ENCODE data around the gene TAF9.
A peak's percentile ranks its signal among the peaks of the same experiment; 100 is the strongest.

Gene TAF9

DNA sequence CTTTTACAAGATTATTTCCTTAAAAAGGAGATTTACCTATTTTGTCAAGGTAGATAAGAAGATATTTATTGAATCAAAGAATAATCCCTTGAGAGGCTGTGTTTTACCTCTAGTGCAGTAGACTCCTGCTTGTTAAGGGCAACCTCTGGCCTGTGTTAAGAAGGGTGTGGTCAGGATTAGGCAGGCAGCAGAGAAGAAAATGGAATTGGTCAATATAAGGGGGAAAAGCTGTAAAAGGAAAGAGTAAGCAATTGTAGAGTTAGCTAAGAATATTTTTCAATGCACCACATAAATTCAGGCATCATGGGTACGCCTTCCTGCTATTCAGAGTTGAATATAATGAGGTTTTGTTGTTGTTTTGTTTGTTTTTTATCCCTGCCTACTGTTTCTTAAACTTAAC lies 43.0 kb downstream of the TAF9 start:
- Mint-ChIP-seq H3K27ac (peak overlapping the region; percentile 73), H3K27me3 (no peaks in the 10 kb centered on the region), H3K4me3 (no peak overlapping the region), H3K4me1 (peaks cover 2% of the 10 kb centered on the region), H3K9me3 (no peaks in the 10 kb centered on the region), H3K36me3 (peaks cover 2% of the 10 kb centered on the region)
- DNase-seq (ENCODE audit: low spot score in 2 of 2) (no peak), ATAC-seq (ENCODE audit: low read depth) (no peak)

GRCh38 chr5:69317391-69317790 lies 51.9 kb downstream of the TAF9 start:
- H3K4me3 Mint-ChIP-seq, result no peak overlapping the region
- no peak for ATAC-seq (ENCODE audit: low read depth)
- no peak overlapping the region for H3K27ac Mint-ChIP-seq

DNA sequence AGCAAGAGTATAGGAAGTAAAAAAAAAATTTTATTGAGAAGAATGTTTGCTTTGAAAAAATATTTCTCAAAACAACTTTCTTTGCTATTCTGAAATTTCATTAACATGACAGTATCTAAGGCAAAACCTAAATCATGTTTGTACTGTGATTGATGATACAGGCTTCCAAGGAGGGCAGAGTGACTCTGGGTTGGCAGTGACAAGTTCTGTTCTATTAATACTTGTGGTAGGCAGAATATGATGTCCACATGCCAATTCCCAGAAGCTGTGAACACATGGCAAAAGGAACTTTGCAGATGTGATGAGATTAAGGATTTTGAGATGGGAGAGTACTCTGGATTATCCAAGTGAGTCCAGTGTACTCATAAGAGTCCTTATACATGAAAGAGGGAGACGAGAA lies 53.3 kb downstream of the TAF9 start:
- Mint-ChIP-seq H3K36me3 (peaks cover 22% of the 10 kb centered on the region), H3K27me3 (no peaks in the 10 kb centered on the region), H3K27ac (no peak overlapping the region), H3K9me3 (peaks cover 2% of the 10 kb centered on the region), H3K4me3 (no peak overlapping the region), H3K4me1 (no peaks in the 10 kb centered on the region)
- ATAC-seq (ENCODE audit: low read depth), result no peak
- no peak for DNase-seq (ENCODE audit: low spot score in 2 of 2)

More at GRCh38 chr5:69317391-69317790, 51.9 kb downstream of the TAF9 start:
- Mint-ChIP-seq H3K27me3 (no peaks in the 10 kb centered on the region), H3K36me3 (peaks cover 17% of the 10 kb centered on the region), H3K4me1 (no peaks in the 10 kb centered on the region), H3K9me3 (peaks cover 2% of the 10 kb centered on the region)
- no peak for DNase-seq (ENCODE audit: low spot score in 2 of 2)
